CD4-positive, alpha-beta T cell (primary cell): ENCODE data around the gene SYTL1. TPM values are rescaled to one million over a fixed set of nuclear protein-coding genes. Genes with fewer than 3 reads are reported as not detected.

ENCODE experiments used
- ATAC-seq: fragments of 200-7000 bp; cut with Tn5 transposase; one replicate; pipeline ENCODE4 v1.10.0; 2022; ENCODE audit warnings: mild to moderate bottlenecking; ENCODE audit not compliant: poor library complexity
- CTCF ChIA-PET: fragments of 350-600 bp; sonication (Branson Sonifier 250); formaldehyde crosslinking; loops from one replicate; lab custom pipeline; 2021; ENCODE audit warnings: antibody characterized with exemption, inconsistent platforms; lab: Charles Lee
- POLR2A ChIA-PET: fragments of 350-600 bp; sonication (Branson Sonifier 250); formaldehyde crosslinking; loops from one replicate; lab custom pipeline; 2021; ENCODE audit warnings: antibody characterized with exemption, inconsistent platforms; lab: Charles Lee
- DNase-seq, 14 experiments: peaks; one replicate each; pipeline ENCODE4 v3.0.0-alpha.2; 2013 to 2020; ENCODE audit warnings: mixed read lengths in 2 of 14
- H3K27ac ChIP-seq, 2 donors: one replicate each; pipeline versions ENCODE4 v1.5.1 to v1.7.0; 2013; ENCODE audit warnings: low read length in 2 of 2, low read depth in 1 of 2, mild to moderate bottlenecking in 1 of 2
- H3K27me3 ChIP-seq, 2 experiments: 1 replicate in 1 of 2; 2 replicates in 1 of 2; pipeline versions ENCODE4 v1.6.1 to v1.7.0; 2013; ENCODE audit warnings: low read length in 2 of 2, control low read depth in 1 of 2, mild to moderate bottlenecking in 1 of 2, moderate library complexity in 1 of 2; ENCODE audit not compliant: insufficient read depth in 2 of 2, control insufficient read depth in 1 of 2
- H3K36me3 ChIP-seq: one replicate; pipeline ENCODE4 v1.6.1; 2013; ENCODE audit warnings: low read length, control low read depth; ENCODE audit not compliant: insufficient read depth
- H3K4me1 ChIP-seq: one replicate; pipeline ENCODE4 v1.6.1; 2013; ENCODE audit warnings: low read length, control low read depth; ENCODE audit not compliant: insufficient read depth
- H3K4me3 ChIP-seq: one replicate; pipeline ENCODE4 v1.5.1; 2013; ENCODE audit warnings: mild to moderate bottlenecking, low read length, moderate library complexity
- H3K9me3 ChIP-seq, 2 experiments: 1 replicate in 1 of 2; 2 replicates in 1 of 2; pipeline versions ENCODE4 v1.6.1 to v1.7.0; 2013; ENCODE audit warnings: low read length in 2 of 2, mild to moderate bottlenecking in 2 of 2, control low read depth in 1 of 2, moderate library complexity in 1 of 2; ENCODE audit not compliant: control insufficient read depth in 1 of 2, insufficient read depth in 1 of 2
- H3K27ac Mint-ChIP-seq: one replicate; pipeline ENCODE4 v1.8.0; 2020; ENCODE audit warnings: mixed read lengths
- H3K27me3 Mint-ChIP-seq: one replicate; pipeline ENCODE4 v1.8.0; 2021; ENCODE audit warnings: mixed read lengths
- H3K36me3 Mint-ChIP-seq: one replicate; pipeline ENCODE4 v1.8.0; 2021; ENCODE audit warnings: low read depth, mixed read lengths
- H3K4me1 Mint-ChIP-seq: one replicate; pipeline ENCODE4 v1.8.0; 2021; ENCODE audit warnings: low read depth, mixed read lengths
- H3K4me3 Mint-ChIP-seq: one replicate; pipeline ENCODE4 v1.8.0; 2020; ENCODE audit warnings: mild to moderate bottlenecking, mixed read lengths
- H3K9me3 Mint-ChIP-seq: one replicate; pipeline ENCODE4 v1.8.0; 2020; ENCODE audit warnings: mixed read lengths
- intact Hi-C, 2 experiments: fragments of 100-400 bp; cut with DNase I in 1 of 2; cut with micrococcal nuclease in 1 of 2; formaldehyde crosslinking; loops; one replicate each; pipeline versions ENCODE4 v1.15.1 to v1.9.0; 2023 to 2025; cut with DNase I, micrococcal nuclease
- total RNA-seq, 174 experiments: library from RNA in 2 of 174; stranded (reverse) in 2 of 174; gene quantifications; one replicate each; pipeline ENCODE4 v1.2.3 and lab custom pipeline; 2021 to 2026
- TF ChIP-seq, protein P1 (sequence below): fragments of 200-600 bp; IDR thresholded peaks from one replicate; pipeline ENCODE4 v1.8.0; 2022; ENCODE audit warnings: antibody characterized with exemption, mild to moderate bottlenecking

SYTL1 gene
- total RNA-seq, 2 experiments from 2014 or later, result 135 to 140 TPM

DNA sequence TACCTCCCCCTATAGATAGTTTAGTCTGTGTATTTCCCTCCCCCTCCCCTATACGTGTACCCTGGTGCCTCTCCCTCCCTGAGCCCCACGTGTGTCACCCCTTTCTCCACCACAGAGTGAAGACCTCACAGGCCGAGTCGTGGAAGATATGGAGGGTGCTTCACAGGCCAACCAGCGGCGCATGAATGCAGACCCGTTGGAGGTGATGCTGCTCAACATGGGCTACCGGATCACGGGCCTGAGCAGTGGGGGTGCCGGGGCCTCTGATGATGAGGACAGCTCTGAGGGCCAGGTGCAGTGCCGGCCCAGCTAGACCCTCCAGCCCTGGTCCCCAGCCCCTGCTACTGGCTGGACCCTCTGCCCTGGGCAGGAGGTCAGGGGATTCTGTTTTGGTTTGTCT, 35.8 kb upstream of the SYTL1 start:
- ChIA-PET POLR2A (no interaction called here), CTCF (no interaction called here)
- no peak overlapping the region for H3K4me3 Mint-ChIP-seq
- intact Hi-C loops, result no loop called here
- Histone ChIP-seq H3K4me3 (no peak overlapping the region), H3K9me3 (no peaks in the 10 kb centered on the region), H3K4me1 (peaks cover under 1% of the 10 kb centered on the region), H3K27ac (no peak overlapping the region), H3K36me3 (peaks cover 45% of the 10 kb centered on the region), H3K27me3 (no peaks in the 10 kb centered on the region)
- H3K36me3 Mint-ChIP-seq, result peaks cover 32% of the 10 kb centered on the region
- H3K27ac Mint-ChIP-seq, result no peak overlapping the region
- TF ChIP-seq, protein P1, sequence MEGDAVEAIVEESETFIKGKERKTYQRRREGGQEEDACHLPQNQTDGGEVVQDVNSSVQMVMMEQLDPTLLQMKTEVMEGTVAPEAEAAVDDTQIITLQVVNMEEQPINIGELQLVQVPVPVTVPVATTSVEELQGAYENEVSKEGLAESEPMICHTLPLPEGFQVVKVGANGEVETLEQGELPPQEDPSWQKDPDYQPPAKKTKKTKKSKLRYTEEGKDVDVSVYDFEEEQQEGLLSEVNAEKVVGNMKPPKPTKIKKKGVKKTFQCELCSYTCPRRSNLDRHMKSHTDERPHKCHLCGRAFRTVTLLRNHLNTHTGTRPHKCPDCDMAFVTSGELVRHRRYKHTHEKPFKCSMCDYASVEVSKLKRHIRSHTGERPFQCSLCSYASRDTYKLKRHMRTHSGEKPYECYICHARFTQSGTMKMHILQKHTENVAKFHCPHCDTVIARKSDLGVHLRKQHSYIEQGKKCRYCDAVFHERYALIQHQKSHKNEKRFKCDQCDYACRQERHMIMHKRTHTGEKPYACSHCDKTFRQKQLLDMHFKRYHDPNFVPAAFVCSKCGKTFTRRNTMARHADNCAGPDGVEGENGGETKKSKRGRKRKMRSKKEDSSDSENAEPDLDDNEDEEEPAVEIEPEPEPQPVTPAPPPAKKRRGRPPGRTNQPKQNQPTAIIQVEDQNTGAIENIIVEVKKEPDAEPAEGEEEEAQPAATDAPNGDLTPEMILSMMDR, result no peak
- DNase-seq (no peak), ATAC-seq (no peak)
- no peaks in the 10 kb centered on the region for H3K27me3 Mint-ChIP-seq
- no peaks in the 10 kb centered on the region for H3K9me3 Mint-ChIP-seq
- H3K4me1 Mint-ChIP-seq, result peaks cover under 1% of the 10 kb centered on the region

DNA sequence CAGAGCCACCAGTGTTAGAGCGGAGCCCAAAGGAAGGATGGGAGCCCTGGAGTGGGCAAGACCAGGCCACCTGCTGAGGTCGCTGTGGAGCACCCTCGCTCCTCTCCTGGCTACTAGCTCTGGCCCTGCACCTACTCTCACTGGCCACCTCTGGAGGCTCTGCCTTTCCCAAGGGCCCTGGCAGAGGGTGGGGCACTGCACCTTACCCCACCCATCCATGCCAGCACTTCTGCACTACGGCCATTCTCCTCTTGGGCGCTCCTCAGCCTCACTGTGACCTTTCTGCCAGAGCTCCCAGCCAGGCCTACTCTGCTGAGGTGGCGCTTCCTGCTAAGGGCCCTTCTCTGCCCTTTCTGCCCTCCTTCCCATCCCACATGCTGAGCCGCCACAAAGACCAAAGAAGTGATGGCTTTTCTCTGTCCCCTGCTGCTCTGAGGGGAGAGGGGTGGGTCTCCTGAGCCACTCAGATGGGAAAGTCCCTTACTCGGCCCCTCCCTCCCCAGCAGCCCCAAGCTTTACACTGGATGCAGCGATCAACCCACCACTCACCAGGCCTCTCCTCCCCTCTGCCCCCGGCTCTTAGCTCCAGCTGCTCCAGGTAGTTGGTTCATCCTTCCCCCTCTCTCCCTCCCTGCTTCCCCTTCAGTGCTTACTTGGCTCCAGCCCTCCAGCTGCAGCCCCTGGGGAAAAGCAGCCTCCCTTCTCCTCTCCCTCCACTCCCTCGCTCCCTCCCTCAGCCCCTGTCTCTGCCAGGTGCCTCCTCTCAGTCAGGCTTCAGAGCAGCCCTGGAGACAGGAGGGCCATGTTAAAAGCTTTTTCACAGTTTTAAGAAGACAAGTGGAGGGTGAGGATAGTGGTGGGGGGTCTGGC, 34.7 kb upstream of the SYTL1 start:
- no peaks in the 10 kb centered on the region for H3K27me3 Mint-ChIP-seq
- Histone ChIP-seq H3K27me3 (no peaks in the 10 kb centered on the region), H3K4me1 (no peaks in the 10 kb centered on the region), H3K36me3 (peaks cover 34% of the 10 kb centered on the region), H3K27ac (no peak overlapping the region), H3K4me3 (no peak overlapping the region), H3K9me3 (no peaks in the 10 kb centered on the region)
- ATAC-seq, result no peak
- H3K4me1 Mint-ChIP-seq, result no peaks in the 10 kb centered on the region
- H3K9me3 Mint-ChIP-seq, result no peaks in the 10 kb centered on the region
- ChIA-PET POLR2A (no interaction called here), CTCF (interaction anchor here (0.6 to 1.7 kb wide), 2 partner anchors 26 to 818 kb away, joined by 4 read pairs; no protein-coding TSS in a partner anchor)
- H3K36me3 Mint-ChIP-seq, result peaks cover 22% of the 10 kb centered on the region
- intact Hi-C loops, result no loop called here
- no peak overlapping the region for H3K4me3 Mint-ChIP-seq
- TF ChIP-seq, protein P1, result no peak
- DNase-seq, result no peak
- no peak overlapping the region for H3K27ac Mint-ChIP-seq

DNA sequence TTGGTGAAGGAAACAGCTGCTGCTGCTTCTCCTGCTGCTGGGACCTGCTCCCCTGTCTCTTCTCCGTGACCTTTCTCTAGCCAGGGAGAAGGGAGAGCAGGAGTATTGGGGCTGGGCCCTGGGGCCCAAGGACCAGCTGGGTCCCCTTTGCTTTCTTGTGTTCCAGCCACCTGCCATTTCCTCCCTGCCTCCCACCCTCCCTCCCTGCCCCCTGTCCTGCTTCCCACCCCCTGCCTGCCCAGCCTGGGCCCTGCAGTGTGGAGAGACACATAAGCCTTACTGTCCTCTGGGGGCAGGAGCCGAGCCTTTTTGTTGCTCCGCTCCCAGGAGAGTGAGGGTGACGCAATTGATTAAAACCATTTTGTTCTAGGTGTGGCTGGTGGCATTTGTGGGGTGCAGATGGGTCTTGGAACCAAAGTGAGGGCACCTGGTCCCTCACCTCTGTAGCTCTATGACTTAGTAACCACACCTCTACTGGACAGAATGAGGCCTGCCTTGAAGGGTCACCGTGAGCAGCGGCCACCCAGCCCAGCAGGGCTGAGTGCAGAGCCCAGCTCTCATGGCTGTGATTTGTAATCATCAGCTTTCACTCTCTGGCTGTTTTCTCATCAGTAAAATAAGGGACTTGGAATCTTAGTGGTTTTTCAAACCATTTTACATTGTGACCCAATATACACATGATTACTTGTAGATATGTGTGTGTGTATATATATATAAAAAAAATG, 33.8 kb upstream of the SYTL1 start:
- no peaks in the 10 kb centered on the region for H3K9me3 Mint-ChIP-seq
- no peak overlapping the region for H3K4me3 Mint-ChIP-seq
- Histone ChIP-seq H3K4me3 (no peak overlapping the region), H3K36me3 (peaks cover 28% of the 10 kb centered on the region), H3K27me3 (no peaks in the 10 kb centered on the region), H3K9me3 (no peaks in the 10 kb centered on the region), H3K27ac (no peak overlapping the region), H3K4me1 (no peaks in the 10 kb centered on the region)
- ChIA-PET POLR2A (no interaction called here), CTCF (interaction anchor here (0.9 to 1.7 kb wide), 3 partner anchors 10 to 25 kb away, joined by 3 to 4 read pairs (median 3); no protein-coding TSS in a partner anchor)
- peaks cover 15% of the 10 kb centered on the region for H3K36me3 Mint-ChIP-seq
- H3K27ac Mint-ChIP-seq, result no peak overlapping the region
- H3K4me1 Mint-ChIP-seq, result no peaks in the 10 kb centered on the region
- ATAC-seq (no peak), DNase-seq (no peak)
- intact Hi-C loops, result no loop called here
- H3K27me3 Mint-ChIP-seq, result no peaks in the 10 kb centered on the region
- TF ChIP-seq, protein P1, result no peak
